Measurements from ENCODE around the gene CLTCL1. TPM values are rescaled to one million over a fixed set of nuclear protein-coding genes. Genes with fewer than 3 reads are reported as not detected.

Gene CLTCL1
- total and polyA plus RNA-seq, 2 experiments from 2014 or later = 6.6 to 15.1 TPM

DNA sequence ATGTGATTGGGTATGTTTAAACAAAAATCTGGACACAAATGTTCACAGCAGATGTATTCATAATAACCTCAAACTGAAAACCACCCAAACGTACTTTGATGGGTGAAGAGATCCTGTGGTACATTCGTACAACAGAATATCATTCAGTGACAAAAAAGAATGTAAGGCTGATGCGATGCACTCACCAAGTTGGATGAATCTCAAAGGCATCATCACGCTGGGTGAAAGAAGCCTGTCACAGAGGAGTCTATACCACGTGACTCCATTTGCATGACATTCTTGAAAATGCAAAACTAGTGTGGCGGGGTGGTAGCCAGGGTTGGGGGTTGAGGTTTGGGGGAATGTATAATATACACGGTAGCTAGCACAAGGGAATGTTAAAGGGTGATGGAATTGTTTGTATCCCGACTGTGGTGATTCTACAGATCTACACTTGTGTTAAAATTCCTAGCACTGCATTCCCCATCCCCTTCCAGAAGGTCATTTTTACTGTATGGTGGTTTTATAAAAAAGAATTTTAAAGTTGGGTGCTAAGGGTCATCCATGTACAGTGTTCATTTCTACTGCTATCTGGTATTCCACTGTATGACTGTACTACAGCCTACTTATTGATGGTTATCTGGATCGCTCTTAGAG lies 78.0 kb downstream of the CLTCL1 start:
- Mint-ChIP-seq H3K4me3 (peak overlapping the region; percentile 47), H3K4me1 (peaks cover 52% of the 10 kb centered on the region), H3K36me3 (ENCODE audit: low read depth) (peaks cover 22% of the 10 kb centered on the region), H3K9me3 (no peaks in the 10 kb centered on the region; the same call in 2 of the 3 replicates), H3K27me3 (ENCODE audit: insufficient read depth, low read depth, poor library complexity) (peaks cover 2% of the 10 kb centered on the region), H3K27ac (peak overlapping the region; percentile 92)
- H2AFZ ChIP-seq = no peak overlapping the region
- peaks cover 29% of the 10 kb centered on the region for H3K4me1 ChIP-seq (ENCODE audit: insufficient read depth)
- H3K36me3 ChIP-seq (ENCODE audit: insufficient read depth) = no peaks in the 10 kb centered on the region
- no peaks in the 10 kb centered on the region for H3F3A ChIP-seq (replicated peaks; ENCODE audit: low read depth)
- peak; percentile 66 for ATAC-seq
- no peaks in the 10 kb centered on the region for H3K79me2 ChIP-seq (replicated peaks; ENCODE audit: insufficient read depth)
- H3K27ac ChIP-seq (ENCODE audit: low read depth) = peak overlapping the region; percentile 11; the same call in 1 of the 2 replicates
- peak overlapping the region; percentile 6; the same call in 1 of the 2 replicates for H3K4me3 ChIP-seq
- H4K20me1 ChIP-seq (replicated peaks; ENCODE audit: insufficient read depth) = 0 out of 2 replicates have a peak, but pooled peaks cover 3% of the 10 kb centered on the region
- peak; percentile 64 for DNase-seq (ENCODE audit: low spot score)
- H3K4me2 ChIP-seq = peak overlapping the region; percentile 45
- TF ChIP-seq POLR2AphosphoS5 (IDR thresholded peaks at IDR 0.05; ENCODE audit: low read depth) (no peak), CREB1 (CRISPR knock-in tag; IDR thresholded peaks at IDR 0.05; ENCODE audit: low read depth) (no peak), REST (IDR thresholded peaks at IDR 0.05; ENCODE audit: unreplicated experiment) (no peak), JUNB (IDR thresholded peaks at IDR 0.05; ENCODE audit: unreplicated experiment) (no peak), EZH2phosphoT487 (IDR thresholded peaks at IDR 0.05; ENCODE audit: unreplicated experiment) (no peak), ZNF462 (CRISPR knock-in tag; IDR thresholded peaks at IDR 0.05) (no peak), STAT1 (IDR thresholded peaks at IDR 0.05; ENCODE audit: unreplicated experiment) (no peak), EZH2 (IDR thresholded peaks at IDR 0.05; ENCODE audit: low read depth, unreplicated experiment) (no peak), NANOG (IDR thresholded peaks at IDR 0.05; ENCODE audit: borderline replicate concordance) (no peak)
- TF ChIP-seq, protein P1, sequence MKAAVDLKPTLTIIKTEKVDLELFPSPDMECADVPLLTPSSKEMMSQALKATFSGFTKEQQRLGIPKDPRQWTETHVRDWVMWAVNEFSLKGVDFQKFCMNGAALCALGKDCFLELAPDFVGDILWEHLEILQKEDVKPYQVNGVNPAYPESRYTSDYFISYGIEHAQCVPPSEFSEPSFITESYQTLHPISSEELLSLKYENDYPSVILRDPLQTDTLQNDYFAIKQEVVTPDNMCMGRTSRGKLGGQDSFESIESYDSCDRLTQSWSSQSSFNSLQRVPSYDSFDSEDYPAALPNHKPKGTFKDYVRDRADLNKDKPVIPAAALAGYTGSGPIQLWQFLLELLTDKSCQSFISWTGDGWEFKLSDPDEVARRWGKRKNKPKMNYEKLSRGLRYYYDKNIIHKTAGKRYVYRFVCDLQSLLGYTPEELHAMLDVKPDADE (IDR thresholded peaks at IDR 0.05) = no peak
- TF ChIP-seq, protein P2, sequence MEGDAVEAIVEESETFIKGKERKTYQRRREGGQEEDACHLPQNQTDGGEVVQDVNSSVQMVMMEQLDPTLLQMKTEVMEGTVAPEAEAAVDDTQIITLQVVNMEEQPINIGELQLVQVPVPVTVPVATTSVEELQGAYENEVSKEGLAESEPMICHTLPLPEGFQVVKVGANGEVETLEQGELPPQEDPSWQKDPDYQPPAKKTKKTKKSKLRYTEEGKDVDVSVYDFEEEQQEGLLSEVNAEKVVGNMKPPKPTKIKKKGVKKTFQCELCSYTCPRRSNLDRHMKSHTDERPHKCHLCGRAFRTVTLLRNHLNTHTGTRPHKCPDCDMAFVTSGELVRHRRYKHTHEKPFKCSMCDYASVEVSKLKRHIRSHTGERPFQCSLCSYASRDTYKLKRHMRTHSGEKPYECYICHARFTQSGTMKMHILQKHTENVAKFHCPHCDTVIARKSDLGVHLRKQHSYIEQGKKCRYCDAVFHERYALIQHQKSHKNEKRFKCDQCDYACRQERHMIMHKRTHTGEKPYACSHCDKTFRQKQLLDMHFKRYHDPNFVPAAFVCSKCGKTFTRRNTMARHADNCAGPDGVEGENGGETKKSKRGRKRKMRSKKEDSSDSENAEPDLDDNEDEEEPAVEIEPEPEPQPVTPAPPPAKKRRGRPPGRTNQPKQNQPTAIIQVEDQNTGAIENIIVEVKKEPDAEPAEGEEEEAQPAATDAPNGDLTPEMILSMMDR (conservative IDR thresholded peaks at IDR 0.05; ENCODE audit: low read depth in 2 of 2) = no peak
- no peaks in the 10 kb centered on the region for H3K9me2 ChIP-seq (ENCODE audit: insufficient read depth)
- no peaks in the 10 kb centered on the region for H3K27me3 ChIP-seq (ENCODE audit: insufficient read depth)

Data from GM23338 (cell line).